Neural cell (in vitro differentiated cells): ENCODE data around the gene KRT86. TPM values are rescaled to one million over a fixed set of nuclear protein-coding genes. Genes with fewer than 3 reads are reported as not detected.

Experiments
- H2AFZ ChIP-seq: fragments of 200-600, 300-800 bp; sonication (generic), shearing (Covaris generic); 2 replicates; pipeline ENCODE4 v1.6.0; 2014; ENCODE audit warnings: low read depth, mild to moderate bottlenecking, antibody characterized with exemption, low read length, moderate library complexity
- H3F3A ChIP-seq: fragments of 200-600 bp; shearing (Covaris generic); 2 replicates; pipeline ENCODE4 v1.6.1; 2016; ENCODE audit warnings: mild to moderate bottlenecking, moderate library complexity, mixed read lengths, antibody characterized with exemption, low read length; ENCODE audit not compliant: insufficient read depth, poor library complexity, severe bottlenecking
- H3K27ac ChIP-seq: fragments of 200-600, 300-800 bp; sonication (generic), shearing (Covaris generic); 2 replicates; pipeline ENCODE4 v1.5.1; 2014; ENCODE audit warnings: mild to moderate bottlenecking, low read length, moderate library complexity
- H3K27me3 ChIP-seq: fragments of 300-800, 200-600 bp; sonication (generic), shearing (Covaris generic); 2 replicates; pipeline ENCODE4 v1.6.0; 2014; ENCODE audit warnings: mild to moderate bottlenecking, low read depth, low read length, moderate library complexity; ENCODE audit not compliant: insufficient read depth
- H3K36me3 ChIP-seq: fragments of 300-800, 200-600 bp; sonication (generic), shearing (Covaris generic); 2 replicates; pipeline ENCODE4 v1.5.1; 2014; ENCODE audit warnings: mild to moderate bottlenecking, antibody characterized with exemption, low read length, moderate library complexity; ENCODE audit not compliant: insufficient read depth
- H3K4me2 ChIP-seq: fragments of 300-800, 200-600 bp; sonication (generic), shearing (Covaris generic); 2 replicates; pipeline ENCODE4 v1.6.0; 2014; ENCODE audit warnings: mild to moderate bottlenecking, low read length
- H3K4me3 ChIP-seq: fragments of 300-800, 200-600 bp; sonication (generic), shearing (Covaris generic); 2 replicates; pipeline ENCODE4 v1.5.1; 2014; ENCODE audit warnings: mild to moderate bottlenecking, low read length, moderate library complexity
- H3K79me2 ChIP-seq: fragments of 200-600 bp; shearing (Covaris generic); replicated peaks from 2 replicates; pipeline ENCODE4 v1.6.0; 2014; ENCODE audit warnings: mild to moderate bottlenecking, low read length, moderate library complexity; ENCODE audit not compliant: insufficient read depth
- H3K9ac ChIP-seq: fragments of 300-800, 200-600 bp; sonication (generic), shearing (Covaris generic); 2 replicates; pipeline ENCODE4 v1.6.1; 2016; ENCODE audit warnings: mild to moderate bottlenecking, low read length, mixed read lengths
- H3K9me2 ChIP-seq: fragments of 200-600 bp; shearing (Covaris generic); 2 replicates; pipeline ENCODE4 v1.6.1; 2016; ENCODE audit warnings: mild to moderate bottlenecking, low read length, mixed read lengths; ENCODE audit not compliant: insufficient read depth
- H3K9me3 ChIP-seq: fragments of 200-600, 300-800 bp; sonication (generic), shearing (Covaris generic); 2 replicates; pipeline ENCODE4 v1.6.1; 2016; ENCODE audit warnings: mild to moderate bottlenecking, mixed run types, low read length, moderate library complexity, mixed read lengths
- H4K20me1 ChIP-seq: fragments of 200-600 bp; shearing (Covaris generic); 2 replicates; pipeline ENCODE4 v1.6.1; 2016; ENCODE audit warnings: mild to moderate bottlenecking, mixed run types; ENCODE audit not compliant: insufficient read depth
- CTCF ChIP-seq: fragments of 450-650 bp; IDR thresholded peaks from 2 replicates; pipeline ENCODE4 v1.5.1; 2014; ENCODE audit warnings: antibody characterized with exemption, mild to moderate bottlenecking, moderate library complexity; ENCODE audit not compliant: poor library complexity, severe bottlenecking
- EP300 ChIP-seq: fragments of 450-650 bp; conservative IDR thresholded peaks from 2 replicates; pipeline ENCODE4 v1.6.1; 2014; ENCODE audit warnings: antibody characterized with exemption, mild to moderate bottlenecking, moderate library complexity; ENCODE audit not compliant: poor library complexity, severe bottlenecking
- EZH2 ChIP-seq: fragments of 200-600, 300-800 bp; shearing (Covaris generic), sonication (generic); IDR thresholded peaks from 2 replicates; pipeline ENCODE4 v1.6.1; 2014; ENCODE audit warnings: antibody characterized with exemption, low read length, borderline replicate concordance, mild to moderate bottlenecking; ENCODE audit not compliant: insufficient read depth, poor library complexity, severe bottlenecking
- MXI1 ChIP-seq: fragments of 450-650 bp; conservative IDR thresholded peaks from 2 replicates; pipeline ENCODE4 v1.6.1; 2014; ENCODE audit warnings: antibody characterized with exemption, mild to moderate bottlenecking; ENCODE audit not compliant: poor library complexity, severe bottlenecking
- POLR2AphosphoS5 ChIP-seq: IDR thresholded peaks from 2 replicates; pipeline ENCODE4 v1.6.1; 2012
- RAD21 ChIP-seq: fragments of 450-650 bp; conservative IDR thresholded peaks from 2 replicates; pipeline ENCODE4 v1.6.1; 2014; ENCODE audit warnings: antibody characterized with exemption, mild to moderate bottlenecking, moderate library complexity
- REST ChIP-seq: IDR thresholded peaks from 2 replicates; pipeline ENCODE4 v1.6.1; 2012; ENCODE audit warnings: borderline replicate concordance
- SMC3 ChIP-seq: fragments of 450-650 bp; conservative IDR thresholded peaks from 2 replicates; pipeline ENCODE4 v1.6.1; 2014; ENCODE audit warnings: antibody characterized with exemption, mild to moderate bottlenecking, moderate library complexity; ENCODE audit not compliant: poor library complexity
- TAF1 ChIP-seq: IDR thresholded peaks from 2 replicates; pipeline ENCODE4 v1.6.1; 2012; ENCODE audit warnings: low read depth
- polyA plus RNA-seq: library from polyadenylated mRNA; depleted of rRNA; stranded (reverse); fragments of >200 nt; gene quantifications from 2 replicates; pipeline ENCODE4 v1.2.3, GENCODE V29; 2014

KRT86 gene
- polyA plus RNA-seq, 1 donor from 2014 or later: not detected

GRCh38 chr12:52247622-52248540 is 26.6 kb upstream of the KRT86 start:
- H3K27me3 ChIP-seq: peaks cover 20% of the 10 kb centered on the region
- H3K4me2 ChIP-seq: no peak overlapping the region
- no peak for TF ChIP-seq REST
- TF ChIP-seq CTCF: no peak
- no peak for TF ChIP-seq SMC3
- H3K36me3 ChIP-seq: no peaks in the 10 kb centered on the region
- H2AFZ ChIP-seq: no peak overlapping the region
- H3K4me3 ChIP-seq: no peak overlapping the region
- H3K9ac ChIP-seq: no peak overlapping the region
- H3K79me2 ChIP-seq: no peaks in the 10 kb centered on the region
- no peaks in the 10 kb centered on the region for H4K20me1 ChIP-seq
- H3F3A ChIP-seq: no peaks in the 10 kb centered on the region
- H3K9me3 ChIP-seq: no peaks in the 10 kb centered on the region
- no peak overlapping the region for H3K27ac ChIP-seq
- no peaks in the 10 kb centered on the region for H3K9me2 ChIP-seq

GRCh38 chr12:52248541-52249461 is 25.6 kb upstream of the KRT86 start:
- Histone ChIP-seq H3K36me3 (no peaks in the 10 kb centered on the region), H3K9ac (no peak overlapping the region), H2AFZ (no peak overlapping the region), H3K4me2 (no peak overlapping the region), H3F3A (no peaks in the 10 kb centered on the region), H3K4me3 (no peak overlapping the region), H4K20me1 (no peaks in the 10 kb centered on the region), H3K9me2 (no peaks in the 10 kb centered on the region), H3K9me3 (no peaks in the 10 kb centered on the region), H3K27ac (no peak overlapping the region), H3K27me3 (peaks cover 20% of the 10 kb centered on the region), H3K79me2 (no peaks in the 10 kb centered on the region)
- TF ChIP-seq CTCF (no peak), POLR2AphosphoS5 (no peak), REST (no peak), EP300 (no peak), MXI1 (no peak), RAD21 (no peak), TAF1 (no peak), EZH2 (no peak), SMC3 (no peak)
